ENCODE data around the gene PTPN5.
"Not testable (repeated sequence)": the region's sequence is repeated elsewhere in the genome, so short reads cannot be mapped to it uniquely, and the experiment has no call there.

Gene PTPN5

GRCh38 chr11:18791207-18791968 lies at the start of gene PTPN5:
Gene PTPN5, minus strand, starts transcription at chr11:18791798. Its CDS starts 19,840 bp downstream, at chr11:18771958.
- DNase-seq = no peak

GRCh38 chr11:18836417-18836816 lies 44.8 kb upstream of the PTPN5 start:
- DNase-seq = no peak

- DNase-seq = no peak
These were observed 43.3 kb upstream of the PTPN5 start for GRCh38 chr11:18834754-18835466.

- DNase-seq = not testable (repeated sequence)
These were observed 28.6 kb upstream of the PTPN5 start for GRCh38 chr11:18820160-18820559.

- DNase-seq = no peak
These were observed 12.8 kb upstream of the PTPN5 start for GRCh38 chr11:18804199-18804999.

- DNase-seq = peak; percentile 50
These were observed 11.0 kb upstream of the PTPN5 start for GRCh38 chr11:18802381-18803257.

GRCh38 chr11:18798799-18799469 lies 7.3 kb upstream of the PTPN5 start:
- no peak for DNase-seq

- DNase-seq = no peak
These were observed 3.4 kb upstream of the PTPN5 start for GRCh38 chr11:18794956-18795355.

GRCh38 chr11:18792827-18793226 lies 1.2 kb upstream of the PTPN5 start:
- DNase-seq = no peak

GRCh38 chr11:18791969-18792628 lies 501 bp upstream of the PTPN5 start:
- DNase-seq = no peak

- no peak for DNase-seq
These were observed 753 bp downstream of the PTPN5 start for GRCh38 chr11:18790883-18791206.

- DNase-seq = no peak
These were observed 1.7 kb downstream of the PTPN5 start for GRCh38 chr11:18789942-18790341.

- DNase-seq = no peak
These were observed 6.2 kb downstream of the PTPN5 start for GRCh38 chr11:18785411-18785810.

- no peak for DNase-seq
These were observed 10.7 kb downstream of the PTPN5 start for GRCh38 chr11:18780896-18781295.

GRCh38 chr11:18780329-18780728 lies 11.3 kb downstream of the PTPN5 start:
- no peak for DNase-seq

- DNase-seq = no peak
These were observed 13.1 kb downstream of the PTPN5 start for GRCh38 chr11:18778468-18778867.

- DNase-seq = no peak
These were observed 15.3 kb downstream of the PTPN5 start for GRCh38 chr11:18776324-18776723.

- no peak for DNase-seq
These were observed 15.9 kb downstream of the PTPN5 start for GRCh38 chr11:18775492-18776292.

GRCh38 chr11:18774801-18775200 lies 16.8 kb downstream of the PTPN5 start:
- DNase-seq = no peak

GRCh38 chr11:18773681-18774080 lies 17.9 kb downstream of the PTPN5 start:
- no peak for DNase-seq

- DNase-seq = no peak
These were observed 18.5 kb downstream of the PTPN5 start for GRCh38 chr11:18773104-18773503.
